GM12873 (cell line): ENCODE measurements around the gene TTLL3.

Source experiments
- TF ChIP-seq, protein P1 (sequence below): IDR thresholded peaks from 2 replicates; pipeline ENCODE4 v1.5.1; 2012; ENCODE audit warnings: low read depth, mild to moderate bottlenecking, moderate library complexity, low read length, control low read depth; ENCODE audit not compliant: insufficient read depth; ENCODE audit errors: missing control alignments

Gene TTLL3

DNA sequence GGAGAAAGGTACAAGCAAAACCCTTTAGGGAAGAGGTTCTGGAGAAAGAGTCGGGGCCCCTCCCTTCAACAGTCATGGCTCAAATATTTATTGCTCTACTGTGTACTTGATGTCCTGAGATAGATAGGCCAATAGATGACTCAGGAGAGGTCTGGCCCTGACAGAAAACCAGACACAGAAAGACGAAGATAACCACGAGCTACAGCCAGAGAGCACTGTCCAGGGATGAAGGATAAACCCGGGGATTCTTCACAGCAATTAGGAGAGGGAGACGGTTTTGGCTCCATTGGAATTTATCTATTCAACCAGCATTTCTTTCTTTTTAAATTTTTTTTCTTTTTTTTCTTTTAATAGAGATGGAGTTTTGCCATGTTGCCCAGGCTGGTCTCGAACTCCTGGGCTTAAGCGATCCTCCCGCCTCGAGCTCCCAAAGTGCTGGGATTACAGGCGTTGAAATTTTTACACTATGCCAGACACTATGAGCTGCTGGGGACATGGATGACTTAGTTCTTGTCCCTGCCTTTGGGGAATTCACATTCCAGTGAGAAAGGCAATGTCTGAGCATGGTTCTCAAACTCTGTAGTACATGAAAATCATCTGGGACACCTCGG is 74.6 kb downstream of the TTLL3 start:
- TF ChIP-seq, protein P1, sequence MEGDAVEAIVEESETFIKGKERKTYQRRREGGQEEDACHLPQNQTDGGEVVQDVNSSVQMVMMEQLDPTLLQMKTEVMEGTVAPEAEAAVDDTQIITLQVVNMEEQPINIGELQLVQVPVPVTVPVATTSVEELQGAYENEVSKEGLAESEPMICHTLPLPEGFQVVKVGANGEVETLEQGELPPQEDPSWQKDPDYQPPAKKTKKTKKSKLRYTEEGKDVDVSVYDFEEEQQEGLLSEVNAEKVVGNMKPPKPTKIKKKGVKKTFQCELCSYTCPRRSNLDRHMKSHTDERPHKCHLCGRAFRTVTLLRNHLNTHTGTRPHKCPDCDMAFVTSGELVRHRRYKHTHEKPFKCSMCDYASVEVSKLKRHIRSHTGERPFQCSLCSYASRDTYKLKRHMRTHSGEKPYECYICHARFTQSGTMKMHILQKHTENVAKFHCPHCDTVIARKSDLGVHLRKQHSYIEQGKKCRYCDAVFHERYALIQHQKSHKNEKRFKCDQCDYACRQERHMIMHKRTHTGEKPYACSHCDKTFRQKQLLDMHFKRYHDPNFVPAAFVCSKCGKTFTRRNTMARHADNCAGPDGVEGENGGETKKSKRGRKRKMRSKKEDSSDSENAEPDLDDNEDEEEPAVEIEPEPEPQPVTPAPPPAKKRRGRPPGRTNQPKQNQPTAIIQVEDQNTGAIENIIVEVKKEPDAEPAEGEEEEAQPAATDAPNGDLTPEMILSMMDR: no peak
